DMS 273 (cell line): ENCODE data around the gene OR52B2.
"Not testable (repeated sequence)": the region's sequence is repeated elsewhere in the genome, so short reads cannot be mapped to it uniquely, and the experiment has no call there.

Experiments
- DNase-seq: peaks from one replicate; lab custom pipeline; 2025; ENCODE audit not compliant: unreplicated experiment; lab: John Stamatoyannopoulos, UW

OR52B2 gene

DNA sequence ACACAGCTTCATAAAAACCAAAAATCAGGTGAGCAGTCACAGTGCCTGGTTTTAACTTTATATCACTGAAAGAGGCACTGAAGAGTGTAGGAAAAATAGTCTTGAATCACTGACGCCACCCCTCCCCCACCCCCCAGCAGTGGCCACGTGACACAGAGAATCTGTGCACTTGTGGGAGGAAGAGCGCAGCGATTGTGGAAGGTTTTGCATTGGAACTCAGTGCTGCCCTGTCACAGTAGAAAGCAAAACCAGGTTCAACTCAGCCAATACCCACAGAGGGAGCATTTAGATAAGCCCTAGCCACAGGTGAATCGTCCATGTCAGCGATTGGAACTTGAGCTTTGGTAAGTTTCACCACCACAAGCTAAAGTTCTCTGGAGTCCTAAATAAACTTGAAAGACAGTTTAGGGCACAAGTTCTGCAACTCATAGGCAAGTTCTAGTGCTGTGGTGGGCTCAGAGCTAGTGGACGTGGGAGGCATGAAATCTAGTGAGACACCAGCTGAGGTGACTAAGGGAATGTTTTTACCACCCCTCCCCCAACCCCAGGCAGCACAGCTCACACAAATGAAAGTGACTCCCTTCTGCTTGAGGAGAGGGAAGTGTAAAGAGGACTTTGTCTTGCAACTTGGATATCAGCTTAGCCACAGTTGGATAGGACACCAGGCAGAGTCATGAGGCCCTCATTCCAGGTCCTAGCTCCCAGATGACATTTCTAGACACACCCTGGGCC, 13.3 kb downstream of the OR52B2 start:
- DNase-seq: no peak

DNA sequence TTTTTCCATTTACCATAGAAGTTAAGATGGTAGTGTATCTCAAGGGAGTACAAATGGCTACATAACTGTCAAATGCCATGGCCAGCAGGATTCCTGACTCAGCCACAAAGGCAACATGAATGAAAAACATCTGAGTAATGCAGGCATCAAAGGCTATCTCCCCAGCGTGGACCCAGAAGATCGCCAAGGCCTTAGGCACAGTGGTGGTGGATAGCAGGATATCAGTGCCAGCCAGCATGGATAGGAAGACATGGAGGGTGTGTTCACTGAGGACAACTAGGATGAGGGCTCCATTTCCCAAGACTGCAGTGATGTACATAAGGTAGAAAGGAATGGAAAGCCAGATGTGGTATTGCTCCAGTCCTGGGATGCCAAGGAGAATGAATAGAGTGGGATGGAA, 18.0 kb downstream of the OR52B2 start:
- DNase-seq: no peak

DNA sequence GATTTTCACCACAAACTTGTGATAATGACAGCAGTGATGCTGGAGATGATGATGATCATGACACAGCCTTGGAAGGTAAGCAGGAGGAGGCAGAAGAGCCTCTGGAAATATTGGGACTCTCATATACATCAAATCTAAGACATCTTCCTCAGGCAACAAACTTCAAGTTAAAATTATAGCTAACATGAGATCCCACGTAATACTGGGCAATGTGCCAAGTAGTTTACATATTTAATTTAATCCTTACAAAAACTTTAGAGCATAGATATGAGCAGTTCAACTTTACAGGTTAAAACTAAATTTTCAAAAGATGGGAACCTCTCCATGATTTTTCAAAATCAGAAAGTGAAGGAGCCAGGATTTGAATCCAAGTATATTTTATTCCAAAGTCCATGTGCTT, 19.0 kb downstream of the OR52B2 start:
- no peak for DNase-seq

DNA sequence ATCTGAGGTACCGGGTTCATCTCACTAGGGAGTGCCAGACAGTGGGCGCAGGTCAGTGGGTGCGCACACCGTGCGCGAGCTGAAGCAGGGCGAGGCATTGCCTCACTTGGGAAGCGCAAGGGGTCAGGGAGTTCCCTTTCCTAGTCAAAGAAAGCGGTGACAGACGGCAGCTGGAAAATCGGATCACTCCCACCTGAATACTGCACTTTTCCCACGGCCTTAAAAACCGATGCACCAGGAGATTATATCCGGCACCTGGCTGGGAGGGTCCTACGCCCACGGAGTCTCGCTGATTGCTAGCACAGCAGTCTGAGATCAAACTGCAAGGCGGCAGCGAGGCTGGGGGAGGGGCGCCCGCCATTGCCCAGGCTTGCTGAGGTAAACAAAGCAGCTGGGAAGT, 26.4 kb downstream of the OR52B2 start:
- not testable (repeated sequence) for DNase-seq

DNA sequence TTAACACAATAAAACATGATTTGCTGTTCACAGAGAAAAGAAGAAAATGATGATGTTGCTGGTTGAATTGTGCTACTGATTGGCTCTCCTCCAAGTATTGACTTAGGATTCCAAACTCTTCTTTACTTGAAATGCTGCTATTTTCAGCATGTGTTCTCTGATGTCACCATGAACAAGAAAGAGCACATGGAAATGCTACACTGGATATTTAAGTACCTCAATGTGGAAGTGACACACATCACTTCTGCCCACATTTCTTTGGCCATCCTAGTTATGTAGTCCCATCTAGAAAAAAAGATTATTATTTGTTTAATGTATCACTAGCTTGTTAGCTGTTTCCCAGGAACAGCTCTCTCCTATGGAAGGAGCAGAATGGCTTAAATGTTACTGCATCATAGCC, 27.2 kb downstream of the OR52B2 start:
- DNase-seq: no peak

DNA sequence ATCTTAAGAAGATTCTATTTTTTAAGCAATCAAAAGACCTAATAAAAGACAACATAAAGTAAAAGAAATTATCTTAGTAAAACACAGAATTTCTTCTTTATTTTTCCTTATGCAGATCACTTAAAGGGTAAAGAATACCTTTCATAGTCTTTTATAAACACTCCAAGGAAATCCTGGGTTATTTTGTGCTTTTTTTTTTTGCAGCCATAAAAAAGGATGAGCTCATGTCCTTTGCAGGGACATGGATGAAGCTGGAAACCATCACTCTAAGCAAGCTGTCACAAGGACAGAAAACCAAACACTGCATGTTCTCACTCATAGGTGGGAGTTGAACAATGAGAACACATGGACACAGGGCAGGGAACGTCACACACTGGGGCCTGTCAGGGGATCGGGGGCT, 34.2 kb downstream of the OR52B2 start:
- DNase-seq: not testable (repeated sequence)

DNA sequence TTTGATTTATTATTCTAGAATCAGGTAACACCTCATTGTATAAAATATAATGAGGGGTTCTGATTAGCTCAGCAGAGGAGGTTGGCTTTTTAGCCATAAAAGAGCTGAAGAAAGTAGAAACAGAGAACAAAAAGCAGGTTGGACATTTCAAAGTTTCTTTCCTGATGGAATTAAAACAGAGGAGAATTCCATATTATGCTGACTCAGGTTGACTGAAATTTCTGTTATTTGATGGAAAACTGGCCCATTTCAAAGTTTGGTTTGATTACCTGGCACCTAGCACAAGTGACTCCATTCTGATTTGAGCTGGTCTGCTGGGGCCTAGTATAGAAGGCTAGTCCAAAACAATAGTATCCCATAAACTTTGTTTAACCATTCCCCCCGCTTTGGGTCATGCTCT, 37.7 kb downstream of the OR52B2 start:
- DNase-seq: no peak

DNA sequence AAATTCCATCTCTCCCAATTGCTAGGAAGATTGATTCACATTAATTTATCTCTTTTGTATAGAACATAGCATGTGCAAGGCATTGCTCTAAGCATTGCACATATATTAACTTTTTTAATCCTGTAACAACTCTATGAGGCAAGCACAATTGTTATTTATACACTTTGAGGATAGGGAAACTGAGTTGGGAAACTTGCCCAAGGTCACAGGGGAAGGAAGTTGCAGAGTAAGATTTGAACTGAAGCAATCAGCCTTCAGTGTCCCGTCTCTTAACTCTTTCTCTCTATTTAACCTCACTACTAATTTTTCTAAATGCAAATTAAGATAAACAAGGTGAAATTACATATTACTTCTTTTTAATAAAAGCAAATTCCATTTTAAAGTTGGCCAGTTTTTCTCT, 40.5 kb downstream of the OR52B2 start:
- no peak for DNase-seq

DNA sequence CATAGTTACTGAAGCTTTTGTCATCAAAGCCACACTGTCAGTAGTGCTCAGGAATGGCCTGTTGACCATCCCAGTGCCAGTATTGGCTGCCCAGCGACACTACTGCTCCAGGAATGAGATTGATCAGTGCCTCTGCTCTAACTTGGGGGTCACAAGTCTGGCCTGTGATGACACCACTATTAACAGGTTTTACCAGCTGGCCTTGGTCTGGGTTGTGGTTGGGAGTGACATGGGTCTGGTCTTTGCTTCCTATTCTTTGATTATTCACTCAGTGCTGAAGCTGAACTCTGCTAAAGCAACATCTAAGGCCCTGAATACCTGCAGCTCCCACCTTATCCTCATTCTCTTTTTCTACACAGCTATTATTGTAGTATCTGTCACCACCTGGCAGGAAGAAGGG, 41.1 kb downstream of the OR52B2 start:
- no peak for DNase-seq

DNA sequence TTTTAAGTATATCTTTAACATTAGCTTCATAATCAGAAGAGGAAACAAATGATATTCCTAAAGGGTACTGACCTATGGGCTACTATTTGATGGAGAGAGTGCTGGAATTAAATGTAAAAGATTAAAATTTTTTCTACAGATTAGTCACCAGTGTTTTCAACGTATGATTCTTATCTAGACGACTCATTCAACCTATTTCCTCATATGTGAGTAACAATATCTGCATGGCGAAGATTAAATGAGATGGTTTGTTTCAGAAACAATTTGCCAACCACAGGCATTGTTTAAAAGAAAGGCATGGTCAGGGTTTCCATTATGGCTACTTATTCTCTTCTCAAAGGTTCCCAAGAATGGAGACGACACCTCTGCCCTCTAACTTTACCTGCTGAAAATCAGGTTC, 42.2 kb downstream of the OR52B2 start:
- no peak for DNase-seq

DNA sequence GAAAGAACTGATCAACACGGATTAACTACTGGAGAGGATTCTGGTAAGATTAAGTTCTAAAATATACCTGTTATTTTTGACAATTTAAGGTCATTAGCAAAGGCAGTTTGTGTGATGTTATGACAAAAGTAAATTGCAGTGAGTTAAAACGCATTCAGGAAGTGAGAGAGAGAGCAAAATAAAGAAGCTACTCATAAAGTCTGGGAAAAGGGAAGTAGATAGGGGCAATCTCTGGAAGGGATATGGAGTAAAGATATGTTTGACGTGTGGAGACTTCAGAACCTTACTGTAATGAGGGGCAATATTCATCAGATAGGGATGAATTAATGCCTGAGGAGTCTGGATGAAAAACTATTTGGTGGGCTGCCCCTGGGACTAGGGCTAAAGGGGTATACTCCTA, 45.9 kb downstream of the OR52B2 start:
- no peak for DNase-seq
